ENCODE measurements around the gene HECW1.
"Not testable (repeated sequence)": the region's sequence is repeated elsewhere in the genome, so short reads cannot be mapped to it uniquely, and the experiment has no call there.

The HECW1 gene

GRCh38 chr7:43112941-43113621 is 634 bp downstream of the HECW1 start:
- DNase-seq (ENCODE audit: low read depth, low spot score), result no peak

- DNase-seq (ENCODE audit: low read depth, low spot score), result no peak
These were observed 1.4 kb downstream of the HECW1 start for GRCh38 chr7:43113622-43114457.

DNA sequence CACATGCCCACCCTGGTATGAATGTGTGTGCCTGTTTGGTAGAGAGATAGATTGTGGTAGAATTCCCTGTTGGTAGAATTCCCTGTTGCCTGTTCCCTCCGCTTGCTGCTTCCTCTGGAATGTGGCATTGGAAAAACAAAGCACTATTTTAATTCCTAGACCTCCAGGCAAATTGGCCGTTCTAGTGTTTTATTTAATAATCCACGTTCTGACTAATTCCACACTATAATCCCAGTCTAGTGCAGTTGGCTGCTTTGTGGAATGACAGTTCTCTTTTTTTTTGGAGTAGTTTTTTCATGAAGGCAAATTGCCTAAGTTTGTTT is 2.0 kb downstream of the HECW1 start:
- DNase-seq (ENCODE audit: low read depth, low spot score), result no peak

GRCh38 chr7:43116451-43116850 is 4.0 kb downstream of the HECW1 start:
- DNase-seq (ENCODE audit: low read depth, low spot score), result no peak

- DNase-seq (ENCODE audit: low read depth, low spot score), result no peak
These were observed 4.6 kb downstream of the HECW1 start for GRCh38 chr7:43117095-43117494.

- no peak for DNase-seq (ENCODE audit: low read depth, low spot score)
These were observed 5.4 kb downstream of the HECW1 start for GRCh38 chr7:43117861-43118260.

DNA sequence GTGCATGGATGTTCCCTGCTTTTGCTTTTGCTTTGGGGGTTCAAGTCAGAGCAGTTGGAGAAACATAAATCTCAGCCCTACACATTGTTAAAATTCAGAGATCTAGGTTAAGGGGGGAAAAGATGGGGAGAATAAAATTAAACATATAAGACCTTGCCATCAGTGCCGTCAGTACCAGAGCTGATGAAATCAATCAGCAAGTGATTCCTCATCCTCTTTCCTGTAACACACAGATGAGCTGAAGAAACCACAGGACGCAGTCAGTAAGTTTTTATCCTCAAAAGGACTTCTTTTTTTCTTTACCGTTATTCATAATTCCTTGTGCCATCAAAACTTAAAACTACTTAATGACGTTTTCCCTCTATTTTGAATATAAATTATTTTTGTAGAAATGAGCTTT is 5.9 kb downstream of the HECW1 start:
- no peak for DNase-seq (ENCODE audit: low read depth, low spot score)

DNA sequence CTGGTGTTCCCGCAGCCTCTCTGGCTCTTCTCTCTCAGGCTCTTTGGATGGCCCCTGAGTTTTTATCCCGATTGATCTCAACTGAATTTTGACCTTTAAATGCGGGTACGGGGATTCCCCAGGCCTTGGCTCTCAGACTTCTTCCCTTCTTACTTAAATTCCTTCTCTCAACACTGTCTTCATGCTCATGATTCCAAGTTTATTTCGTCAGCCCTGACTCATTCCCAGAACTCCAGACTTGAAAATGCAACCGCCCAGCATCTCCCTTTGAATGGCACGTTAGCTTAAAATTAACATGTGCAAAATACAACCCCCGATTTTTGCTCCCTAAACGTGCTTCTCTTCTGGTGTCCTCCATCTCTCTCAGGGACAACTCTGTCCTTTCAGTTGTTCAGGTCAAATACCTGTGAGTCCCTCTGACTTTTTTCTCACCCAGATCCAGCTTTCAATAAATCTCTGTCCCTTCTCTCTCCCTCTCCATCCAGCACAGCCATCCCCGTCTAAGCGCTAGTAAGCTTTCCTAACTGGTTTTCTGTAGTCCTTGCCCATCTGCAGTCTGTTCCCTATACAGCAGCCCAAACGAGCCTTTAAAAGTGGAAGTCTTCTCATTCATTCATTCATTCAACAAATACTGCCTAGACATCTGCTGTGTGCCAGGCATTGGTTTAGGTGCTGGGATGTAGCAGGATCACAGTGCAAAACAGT is 7.1 kb downstream of the HECW1 start:
- DNase-seq (ENCODE audit: low read depth, low spot score), result no peak

DNA sequence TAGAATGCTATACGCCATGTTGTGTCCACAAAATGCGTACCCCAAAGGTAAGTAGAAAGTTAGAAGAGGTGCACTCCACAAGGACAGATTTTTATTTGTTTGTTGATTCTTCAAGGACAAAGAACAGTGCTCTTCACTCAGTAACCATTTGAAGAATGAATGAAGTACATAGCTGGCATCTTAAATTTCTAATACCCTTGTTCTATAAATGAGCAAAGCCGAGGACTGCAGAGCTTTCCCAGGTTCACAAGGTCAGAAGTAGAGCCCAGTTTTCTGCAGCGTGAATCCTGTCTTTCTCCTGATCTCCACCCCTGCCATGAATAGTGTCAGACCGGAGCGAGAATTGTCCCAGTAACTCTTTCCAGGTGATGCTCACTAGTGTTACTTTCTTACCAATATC is 9.5 kb downstream of the HECW1 start:
- no peak for DNase-seq (ENCODE audit: low read depth, low spot score)

DNA sequence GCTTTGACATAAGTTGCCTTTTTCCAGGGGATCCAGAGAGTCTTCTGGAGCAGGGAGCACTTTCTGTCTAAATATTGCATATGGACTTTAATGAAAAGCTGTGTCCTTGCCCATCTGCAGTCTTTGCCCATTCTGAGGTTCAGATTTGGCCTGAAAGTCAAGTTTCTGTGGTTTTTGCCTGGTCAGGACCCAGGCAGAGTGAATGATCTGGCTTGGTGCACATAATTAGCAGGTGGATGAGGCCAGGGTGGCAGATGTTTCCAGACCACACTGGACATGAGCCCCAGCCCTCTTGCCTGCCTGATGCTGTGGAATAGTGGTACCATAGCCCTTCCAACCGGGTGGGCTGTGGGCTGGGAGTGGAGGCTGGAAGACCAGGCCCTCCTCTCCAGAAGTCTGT is 11.0 kb downstream of the HECW1 start:
- DNase-seq (ENCODE audit: low read depth, low spot score), result no peak

GRCh38 chr7:43124388-43124787 is 11.9 kb downstream of the HECW1 start:
- no peak for DNase-seq (ENCODE audit: low read depth, low spot score)

DNA sequence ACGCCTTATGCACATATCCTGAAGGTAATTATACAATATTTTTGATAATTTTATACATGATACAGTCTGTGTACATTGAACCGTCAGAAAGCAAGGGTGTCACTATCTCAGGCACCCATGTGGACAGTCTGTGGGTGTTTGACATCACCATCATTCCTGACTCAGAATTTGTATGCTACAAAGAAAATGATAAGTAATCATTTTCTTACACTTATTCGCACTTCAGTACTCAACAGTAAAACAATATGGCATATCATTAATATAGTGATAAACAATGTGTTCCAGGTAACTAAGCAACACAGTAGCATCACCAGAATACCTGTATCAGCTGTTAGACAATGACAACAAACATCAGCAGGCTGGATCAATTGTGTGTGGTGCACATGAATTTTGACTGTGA is 17.9 kb downstream of the HECW1 start:
- DNase-seq (ENCODE audit: low read depth, low spot score), result no peak

GRCh38 chr7:43135129-43135528 is 22.7 kb downstream of the HECW1 start:
- DNase-seq (ENCODE audit: low read depth, low spot score), result no peak

DNA sequence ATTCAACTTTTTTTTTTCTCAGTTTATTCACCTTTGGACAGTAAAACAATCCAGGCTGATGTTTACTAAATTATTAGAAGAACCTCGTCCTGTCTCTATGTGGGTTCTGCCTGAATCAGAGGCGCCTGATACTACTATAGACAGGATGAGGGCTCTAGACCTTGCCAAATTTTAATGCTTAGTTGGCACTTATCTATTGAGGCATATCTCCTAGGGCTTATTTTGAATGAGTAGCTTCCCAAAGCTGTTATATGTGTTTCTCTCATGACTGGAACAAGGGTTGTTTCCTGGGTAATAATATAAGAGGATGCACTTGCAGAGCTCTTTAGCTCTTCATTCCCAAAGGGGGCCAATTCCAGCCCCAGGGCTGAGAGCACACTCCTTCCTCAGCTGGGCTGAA is 23.6 kb downstream of the HECW1 start:
- DNase-seq (ENCODE audit: low read depth, low spot score), result no peak

DNA sequence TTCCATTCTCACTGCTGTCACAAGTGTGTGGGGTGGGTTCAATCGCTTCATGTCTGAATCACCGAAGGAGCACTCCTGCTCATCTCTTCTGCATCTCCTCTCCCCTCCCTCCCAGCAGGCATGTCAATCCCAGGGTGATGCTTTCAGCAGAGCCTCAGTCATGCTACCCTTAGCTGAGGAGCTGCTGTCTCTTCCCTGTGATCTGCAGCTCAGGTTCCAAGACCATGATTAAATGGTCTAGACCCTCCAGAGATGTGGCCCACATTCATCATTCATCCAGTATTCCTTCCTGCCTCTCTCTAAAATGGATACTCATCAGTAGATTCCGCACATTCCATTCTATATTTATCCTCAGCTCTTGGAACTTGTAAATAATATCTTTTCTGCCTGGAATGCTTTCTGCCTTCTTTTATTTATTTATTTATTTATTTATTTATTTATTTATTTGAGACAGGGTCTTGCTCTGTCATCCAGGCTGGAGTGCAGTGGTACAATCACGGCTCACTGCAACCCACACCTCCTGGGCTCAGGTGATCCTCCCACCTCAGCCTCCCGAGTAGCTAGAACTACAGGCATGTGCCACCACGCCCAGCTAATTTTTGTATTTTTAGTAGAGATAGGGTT is 24.8 kb downstream of the HECW1 start:
- not testable (repeated sequence) for DNase-seq (ENCODE audit: low read depth, low spot score)

DNA sequence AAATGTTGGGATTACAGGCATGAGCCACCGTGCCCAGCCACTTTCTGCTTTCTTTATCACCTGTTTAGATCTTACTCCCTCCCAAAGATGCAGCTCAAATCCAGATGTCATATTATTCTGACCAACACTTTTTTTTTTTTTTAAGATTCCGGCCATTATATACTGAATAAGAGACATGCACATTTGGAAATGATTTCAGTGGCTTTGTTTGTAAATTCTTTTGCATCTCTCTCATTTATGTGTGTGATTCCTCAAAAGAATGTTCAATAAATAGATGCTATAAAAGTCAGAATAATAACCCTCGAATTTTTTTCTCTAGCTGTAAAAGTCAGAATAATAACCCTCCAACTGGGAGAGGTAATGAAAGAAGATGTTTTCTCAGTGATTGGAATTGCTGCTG is 25.4 kb downstream of the HECW1 start:
- DNase-seq (ENCODE audit: low read depth, low spot score), result no peak

DNA sequence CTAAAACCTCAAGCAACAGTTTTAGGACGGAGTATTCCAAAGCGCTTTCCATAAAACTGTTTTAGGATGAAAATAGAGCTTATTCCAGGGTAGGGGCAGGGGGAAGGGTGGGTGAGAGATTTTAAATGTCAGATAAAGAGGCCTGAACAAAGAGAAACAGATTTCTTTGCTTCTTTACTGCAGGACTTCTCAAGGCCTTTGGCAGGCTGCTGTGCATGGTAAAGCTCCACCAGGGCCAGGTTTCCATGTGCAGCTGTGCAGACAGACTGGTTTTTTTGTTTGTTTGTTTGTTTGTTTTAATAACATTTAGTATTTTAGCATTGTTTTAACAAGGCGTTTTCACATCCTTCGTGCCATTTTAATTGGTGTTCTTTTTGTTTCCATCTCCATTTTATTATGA is 26.3 kb downstream of the HECW1 start:
- DNase-seq (ENCODE audit: low read depth, low spot score), result no peak

DNA sequence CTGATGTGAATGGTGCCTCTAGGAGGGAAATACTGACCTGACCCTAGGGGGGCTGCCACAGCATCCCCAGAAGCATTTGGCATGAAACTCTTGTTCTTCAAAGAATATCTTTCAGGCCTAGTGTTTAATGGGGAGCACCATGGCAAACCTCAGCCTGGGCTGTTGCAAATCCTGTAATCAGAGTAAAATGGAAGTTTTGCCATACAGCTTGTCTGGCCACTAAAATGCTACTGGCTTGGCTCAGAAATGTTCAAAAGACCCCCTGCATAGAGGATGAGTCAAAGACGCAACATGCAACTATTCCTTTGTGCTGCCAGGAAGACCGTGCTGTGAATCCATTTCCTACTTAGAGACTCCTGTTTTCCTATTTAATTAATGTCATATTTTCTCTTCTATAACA is 26.7 kb downstream of the HECW1 start:
- no peak for DNase-seq (ENCODE audit: low read depth, low spot score)

DNA sequence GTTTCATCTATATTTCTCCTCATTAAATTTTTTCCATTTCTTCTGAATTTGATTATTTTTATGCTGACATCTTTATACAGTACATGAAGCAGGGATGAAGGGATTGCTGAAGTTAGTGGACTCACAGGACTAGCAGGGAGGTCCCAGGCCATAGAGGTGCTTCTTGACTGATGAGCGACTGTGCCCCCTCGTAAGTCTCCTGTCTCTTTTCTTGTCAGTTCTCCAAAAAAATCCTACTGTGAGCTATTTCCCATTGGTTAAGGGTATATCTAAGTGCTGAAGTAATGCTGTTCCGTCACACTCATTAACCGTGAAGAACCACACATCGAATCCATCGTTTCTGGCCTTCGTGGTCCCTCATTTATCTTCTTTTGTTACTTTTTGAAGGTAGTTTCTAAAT is 27.7 kb downstream of the HECW1 start:
- no peak for DNase-seq (ENCODE audit: low read depth, low spot score)

DNA sequence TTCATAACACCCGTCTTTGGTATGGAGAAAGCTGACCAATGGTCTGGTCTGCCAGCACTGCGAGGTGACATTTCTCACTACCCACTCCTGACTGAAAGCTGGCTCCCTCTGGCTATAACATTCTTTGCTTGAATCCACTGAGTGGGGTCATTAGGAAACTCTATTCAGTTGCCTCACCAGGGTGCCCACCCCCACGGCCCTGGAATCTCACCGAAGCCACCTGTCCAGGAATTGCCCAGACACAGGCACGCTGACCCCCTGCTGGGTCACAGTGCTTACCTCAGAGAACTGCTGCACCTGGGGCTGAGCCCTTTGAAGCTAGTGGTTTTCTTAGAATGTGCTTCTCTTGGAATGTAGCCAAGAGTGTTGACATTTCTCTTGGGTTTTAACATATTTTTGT is 28.6 kb downstream of the HECW1 start:
- no peak for DNase-seq (ENCODE audit: low read depth, low spot score)

DNA sequence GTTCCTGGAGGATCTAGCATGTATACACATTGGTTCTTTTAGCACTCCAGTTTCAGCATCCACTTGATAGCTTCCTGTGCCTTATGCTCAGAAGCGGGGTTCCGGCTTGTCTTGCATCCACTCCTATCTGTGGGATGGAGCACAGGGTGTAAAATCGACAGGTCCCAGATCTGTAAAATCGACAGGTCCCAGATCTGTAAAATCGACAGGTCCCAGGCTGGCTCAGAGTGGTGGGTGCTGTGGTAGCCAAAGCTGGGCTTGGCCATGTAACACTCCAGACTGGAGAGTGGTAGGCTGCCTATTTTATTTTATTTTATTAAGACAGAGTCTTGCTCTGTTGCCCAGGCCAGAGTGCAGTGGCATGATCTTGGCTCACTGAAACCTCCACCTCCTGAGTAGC is 30.3 kb downstream of the HECW1 start:
- no peak for DNase-seq (ENCODE audit: low read depth, low spot score)

DNA sequence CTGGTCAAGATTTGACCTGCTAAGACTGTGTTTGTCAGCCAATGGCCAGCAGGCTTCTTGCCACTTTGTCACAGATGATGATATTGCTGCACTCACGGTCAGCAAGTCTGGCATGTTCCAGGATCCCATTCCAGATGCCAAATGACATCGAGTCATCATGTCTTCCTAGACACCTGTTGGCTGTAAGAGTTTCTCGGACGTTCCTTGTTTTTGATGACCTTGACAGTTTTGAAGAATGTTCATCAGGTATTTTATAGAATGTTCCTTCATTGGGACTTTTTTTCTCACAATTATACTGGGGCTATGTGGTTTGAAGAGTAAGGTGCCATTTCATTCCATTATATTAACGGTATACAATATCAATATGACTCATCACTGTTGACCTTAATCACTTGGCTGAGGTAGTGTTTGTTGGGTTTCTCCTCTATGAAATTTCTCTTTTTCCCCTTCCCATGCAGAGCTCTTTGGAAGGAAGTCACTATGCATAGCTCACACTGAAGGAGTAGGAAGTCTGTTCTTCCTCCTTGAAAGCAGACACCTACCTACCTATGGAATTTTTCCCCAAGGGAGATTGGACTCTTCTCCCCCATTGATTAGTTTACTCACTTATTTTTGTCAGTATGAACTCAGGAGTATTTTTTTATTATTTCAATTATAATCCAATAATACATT is 31.6 kb downstream of the HECW1 start:
- DNase-seq (ENCODE audit: low read depth, low spot score), result no peak

Data from activated CD4-positive, CD25-positive, alpha-beta regulatory T cell treated with anti-CD3 and anti-CD28 coated beads, Interleukin-2, amount 50 U/mL, for 16 hours (primary cell).